Peyer's patch (tissue), 4 donors: ENCODE measurements around the gene LRRC56. TPM values are rescaled to one million over a fixed set of nuclear protein-coding genes. Genes with fewer than 3 reads are reported as not detected.
A peak's percentile ranks its signal among the peaks of the same experiment; 100 is the strongest.
"Not testable (repeated sequence)": the region's sequence is repeated elsewhere in the genome, so short reads cannot be mapped to it uniquely, and the experiment has no call there.

ENCODE experiments used
- DNase-seq, 3 donors: peaks; one replicate each; pipeline ENCODE4 v3.0.0-alpha.2; 2017 to 2019
- H3K27ac ChIP-seq, 4 donors: fragments of 200-600 bp; sonication (generic); one replicate each; pipeline ENCODE4 v1.5.1; 2016 to 2019
- H3K27me3 ChIP-seq, 2 donors: fragments of 200-600 bp; sonication (generic); one replicate each; pipeline ENCODE4 v1.5.1; 2019
- H3K36me3 ChIP-seq, 3 donors: fragments of 200-600 bp; sonication (generic); one replicate each; pipeline ENCODE4 v1.5.1; 2016 to 2019
- H3K4me1 ChIP-seq, 4 donors: fragments of 200-600 bp; sonication (generic); one replicate each; pipeline ENCODE4 v1.5.1; 2016 to 2019
- H3K4me3 ChIP-seq, 4 donors: fragments of 200-600 bp; sonication (generic); 1 replicate in 3 of 4; 2 replicates in 1 of 4; pipeline ENCODE4 v1.5.1; 2016 to 2019; ENCODE audit warnings: mild to moderate bottlenecking in 1 of 4
- H3K9me3 ChIP-seq, 4 donors: fragments of 200-600 bp; sonication (generic); one replicate each; pipeline ENCODE4 v1.5.1; 2016 to 2019; ENCODE audit warnings: mild to moderate bottlenecking in 1 of 4
- CTCF ChIP-seq, 6 experiments: fragments of 450-650 bp in 4 of 6; fragments of 200-600 bp in 2 of 6; sonication (generic) in 1 of 6; IDR thresholded peaks; one replicate each; pipeline ENCODE4 v1.5.1; 2017 to 2019; ENCODE audit warnings: antibody characterized with exemption in 6 of 6, mild to moderate bottlenecking in 3 of 6, moderate library complexity in 1 of 6
- POLR2A ChIP-seq, 2 donors: fragments of 450-650 bp; IDR thresholded peaks; one replicate each; pipeline ENCODE4 v1.5.1; 2017; ENCODE audit warnings: antibody characterized with exemption in 2 of 2, mild to moderate bottlenecking in 2 of 2, moderate library complexity in 2 of 2
- total RNA-seq, 4 donors: library from RNA; depleted of rRNA; stranded (reverse); fragments of >200 nt; gene quantifications; one replicate each; pipeline ENCODE4 v1.1.0, GENCODE V29; 2016

LRRC56 gene
- total RNA-seq, 4 donors from 2014 or later = 0.67 to 4.1 (median 2.4) TPM

DNA sequence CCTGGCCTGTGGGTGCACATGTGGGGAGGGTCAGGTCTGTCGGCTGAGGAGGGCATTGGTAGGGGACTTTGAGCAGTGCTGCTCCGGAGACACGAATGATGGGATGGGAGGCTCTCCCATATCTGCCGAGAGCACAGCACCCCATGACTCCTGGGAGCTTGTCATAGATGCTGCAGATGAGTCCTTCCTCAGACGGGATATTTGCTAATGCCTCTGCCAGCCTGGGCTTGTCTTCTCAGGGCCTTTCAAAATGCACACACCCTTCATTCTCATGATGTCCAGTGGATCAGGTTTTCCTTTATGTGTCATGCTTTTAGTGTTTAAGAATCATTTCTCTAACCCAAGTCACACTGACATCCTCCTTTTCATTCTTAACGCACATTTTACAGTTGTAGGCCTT lies 22.2 kb upstream of the LRRC56 start:
- no peak for DNase-seq
- Histone ChIP-seq H3K9me3 (peaks cover 0 to 10% (median 0%) of the 10 kb centered on the region in 4 donors), H3K27ac (no peak overlapping the region), H3K4me1 (peaks cover 0 to 8% (median 3%) of the 10 kb centered on the region in 4 donors), H3K27me3 (no peaks in the 10 kb centered on the region), H3K4me3 (no peak overlapping the region), H3K36me3 (peaks cover 0 to 11% (median 0%) of the 10 kb centered on the region in 3 donors)
- TF ChIP-seq POLR2A (IDR thresholded peaks at IDR 0.05) (no peak), CTCF (IDR thresholded peaks at IDR 0.05) (no peak)

GRCh38 chr11:516400-516799 lies 20.9 kb upstream of the LRRC56 start:
- no peak for DNase-seq
- TF ChIP-seq CTCF (IDR thresholded peaks at IDR 0.05) = no peak
- TF ChIP-seq POLR2A (IDR thresholded peaks at IDR 0.05) = no peak
- Histone ChIP-seq H3K36me3 (peaks cover 0 to 4% (median 0%) of the 10 kb centered on the region in 3 donors), H3K9me3 (peaks cover 0 to 10% (median 0%) of the 10 kb centered on the region in 4 donors), H3K27ac (no peak overlapping the region), H3K27me3 (no peaks in the 10 kb centered on the region), H3K4me3 (no peak overlapping the region), H3K4me1 (peaks cover 0 to 8% (median 3%) of the 10 kb centered on the region in 4 donors)

- not testable (repeated sequence) for H3K4me1 ChIP-seq, H3K4me3 ChIP-seq, H3K27ac ChIP-seq, H3K27me3 ChIP-seq, H3K9me3 ChIP-seq, H3K36me3 ChIP-seq
- DNase-seq = peak in 2 of 3 donors; percentile 45 to 47
Observed at GRCh38 chr11:516918-517685, 20.2 kb upstream of the LRRC56 start.

- peaks cover 0 to 10% (median 0%) of the 10 kb centered on the region in 4 donors for H3K9me3 ChIP-seq
- DNase-seq = peak; percentile 77 to 96 (median 95)
- H3K4me1 ChIP-seq = peaks cover 0 to 8% (median 3%) of the 10 kb centered on the region in 4 donors
- H3K27me3 ChIP-seq = no peaks in the 10 kb centered on the region
- peak overlapping the region in 3 of 4 donors; percentile 16 to 25 (median 22) for H3K4me3 ChIP-seq
- H3K36me3 ChIP-seq = peaks cover 0 to 3% (median 0%) of the 10 kb centered on the region in 3 donors
- H3K27ac ChIP-seq = peak overlapping the region; percentile 40 to 87 (median 67)
- TF ChIP-seq POLR2A (IDR thresholded peaks at IDR 0.05) (peak in 1 of 2 donors; percentile 58), CTCF (IDR thresholded peaks at IDR 0.05) (peak; percentile 99 to 100 (median 100))
Observed at GRCh38 chr11:518463-519202, 18.7 kb upstream of the LRRC56 start.

DNA sequence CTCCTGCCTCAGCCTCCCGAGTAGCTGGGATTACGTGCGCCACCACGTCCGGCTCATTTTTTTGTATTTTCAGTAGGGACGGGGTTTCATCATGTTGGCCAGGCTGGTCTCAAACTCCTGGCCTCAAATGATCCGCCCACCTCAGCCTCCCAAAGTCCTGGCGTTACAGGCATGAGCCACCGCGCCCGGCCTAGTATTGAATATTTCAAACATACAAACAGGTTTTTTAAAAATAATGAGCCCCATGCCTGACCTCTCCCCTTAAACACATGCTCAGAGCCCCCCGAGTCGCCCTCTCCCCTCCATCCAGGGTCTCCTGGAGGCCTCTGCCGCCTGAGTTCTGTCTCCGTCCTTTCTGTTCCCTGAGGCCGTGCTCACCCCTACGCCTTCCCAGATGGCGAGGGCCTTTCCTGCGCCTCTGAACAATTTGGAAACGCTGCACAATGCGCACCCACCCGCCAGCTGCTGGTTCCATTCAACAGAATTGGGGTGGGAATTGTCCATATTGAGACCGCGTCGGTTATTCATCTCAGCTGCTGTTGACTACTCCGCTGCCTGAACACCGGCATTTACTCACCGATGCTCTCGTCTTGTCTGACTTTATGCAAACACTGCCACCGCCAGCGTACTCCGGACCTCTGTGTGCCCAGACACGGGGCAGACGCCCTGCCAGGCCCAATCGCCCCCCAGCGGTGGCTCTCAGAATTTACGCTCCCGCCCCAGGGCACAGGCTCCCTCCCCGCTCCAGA lies 16.7 kb upstream of the LRRC56 start:
- peaks cover 0 to 10% (median 0%) of the 10 kb centered on the region in 4 donors for H3K9me3 ChIP-seq
- no peak overlapping the region for H3K27ac ChIP-seq
- peak in 1 of 3 donors; percentile 41 for DNase-seq
- H3K4me3 ChIP-seq = no peak overlapping the region
- H3K27me3 ChIP-seq = no peaks in the 10 kb centered on the region
- H3K4me1 ChIP-seq = peaks cover 0 to 8% (median 3%) of the 10 kb centered on the region in 4 donors
- no peaks in the 10 kb centered on the region for H3K36me3 ChIP-seq
- TF ChIP-seq CTCF (IDR thresholded peaks at IDR 0.05) = no peak
- no peak for TF ChIP-seq POLR2A (IDR thresholded peaks at IDR 0.05)
